Erythroblast (primary cell): ENCODE results near the gene NCL.
"Not testable (repeated sequence)": the region's sequence is repeated elsewhere in the genome, so short reads cannot be mapped to it uniquely, and the experiment has no call there.

Experiments
- DNase-seq, 2 experiments: peaks; one replicate each; lab custom pipeline; 2025; lab: John Stamatoyannopoulos, UW
- GATA1 ChIP-seq: IDR thresholded peaks from 2 replicates; pipeline ENCODE4 v1.6.1; 2011; ENCODE audit warnings: low read depth, mild to moderate bottlenecking, control low read depth, low read length, moderate library complexity
- POLR2A ChIP-seq: IDR thresholded peaks from 2 replicates; pipeline ENCODE4 v1.6.1; 2011; ENCODE audit warnings: mild to moderate bottlenecking, low read length

NCL gene

DNA sequence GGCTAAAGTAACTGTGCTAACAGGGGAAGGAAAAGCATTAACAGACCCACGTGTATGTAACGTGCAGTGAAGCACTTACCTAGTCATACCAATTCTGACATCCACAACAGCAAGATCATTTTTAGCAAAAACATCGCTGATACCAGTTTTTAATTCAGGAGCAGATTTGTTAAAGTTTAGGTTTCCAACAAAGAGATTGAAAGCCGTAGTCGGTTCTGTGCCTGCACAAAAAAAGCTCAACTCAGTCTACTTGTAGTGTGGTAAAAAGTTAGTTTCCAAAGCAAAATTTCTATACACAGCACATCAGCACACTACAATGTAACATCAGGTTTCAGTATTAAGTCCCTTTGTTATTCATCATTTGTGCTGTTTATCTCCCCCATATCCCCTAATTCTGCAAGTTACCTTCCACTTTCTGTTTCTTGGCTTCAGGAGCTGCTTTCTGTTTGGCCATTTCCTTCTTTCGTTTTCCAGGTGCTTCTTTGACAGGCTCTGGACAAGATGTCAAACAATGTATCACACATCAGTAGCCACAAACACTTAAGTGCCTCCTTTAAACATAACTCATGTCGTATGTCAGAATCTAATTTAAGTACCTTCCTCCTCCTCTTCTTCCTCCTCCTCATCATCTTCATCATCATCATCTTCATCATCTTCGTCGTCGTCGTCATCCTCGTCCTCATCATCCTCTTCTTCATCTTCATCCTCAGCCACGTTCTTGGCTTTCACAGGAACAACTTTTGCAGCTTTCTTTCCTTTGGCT lies 4.0 kb downstream of the NCL start:
- TF ChIP-seq GATA1 (no peak), POLR2A (no peak)
- no peak for DNase-seq

DNA sequence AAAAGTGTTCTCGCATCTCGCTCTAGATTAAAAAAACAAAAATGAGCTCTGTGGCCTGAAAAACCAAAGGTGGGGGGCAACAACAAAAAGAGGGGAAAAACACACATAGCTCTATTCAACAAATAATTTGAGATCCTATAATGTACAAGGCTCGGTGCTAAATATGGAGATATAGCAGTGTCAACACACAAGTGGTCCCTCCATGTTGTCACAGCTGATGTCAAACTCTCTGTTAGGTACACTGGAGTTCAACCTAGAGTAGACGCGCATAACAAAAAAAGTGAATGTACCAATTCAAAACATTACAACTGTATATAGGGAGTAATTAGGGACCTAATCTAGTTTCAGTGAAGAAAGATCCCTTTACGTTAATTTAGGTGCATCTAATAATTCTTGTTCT lies 5.9 kb downstream of the NCL start:
- TF ChIP-seq POLR2A, result no peak
- TF ChIP-seq GATA1, result no peak
- no peak for DNase-seq

DNA sequence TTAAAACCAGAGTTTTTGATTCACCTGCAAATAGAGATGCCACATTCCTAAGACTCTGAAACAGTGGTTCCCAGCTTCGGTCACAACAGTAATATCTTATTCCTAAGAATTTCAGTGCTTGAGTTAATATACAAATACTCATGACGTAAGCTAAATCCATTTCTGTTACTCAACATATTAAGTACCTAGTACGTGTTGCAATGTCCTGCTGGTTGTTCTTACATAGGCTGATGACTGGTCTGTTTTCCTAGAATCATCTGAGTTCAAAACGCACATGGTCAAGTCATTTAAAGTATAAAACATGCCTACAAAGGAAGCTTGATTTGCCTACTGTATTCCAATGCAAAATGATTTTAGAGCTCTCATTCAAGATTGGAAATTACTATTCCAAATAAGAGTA lies 7.2 kb downstream of the NCL start:
- TF ChIP-seq GATA1, result no peak
- TF ChIP-seq POLR2A, result no peak
- DNase-seq, result no peak

- TF ChIP-seq POLR2A, result no peak
- TF ChIP-seq GATA1, result no peak
- no peak for DNase-seq
Observed at GRCh38 chr2:231456295-231457004, 7.8 kb downstream of the NCL start.

DNA sequence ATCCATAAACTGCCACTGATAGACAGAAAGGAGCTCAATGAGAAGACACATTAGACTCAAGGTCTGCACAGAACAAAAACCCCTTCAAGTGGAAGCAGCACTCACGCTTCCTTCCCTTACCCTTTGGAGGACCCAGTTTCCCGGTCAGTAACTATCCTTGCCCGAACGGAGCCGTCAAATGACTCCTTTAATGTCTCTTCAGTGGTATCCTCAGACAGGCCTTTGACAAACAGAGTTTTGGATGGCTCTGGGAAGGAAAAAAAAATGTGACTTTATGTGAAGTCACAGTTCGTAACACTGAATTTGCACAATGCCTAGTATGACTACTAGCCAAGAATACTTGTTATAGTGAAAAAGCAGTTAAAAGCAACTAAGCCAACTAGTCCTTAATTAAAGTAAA lies 8.4 kb downstream of the NCL start:
- DNase-seq, result no peak
- no peak for TF ChIP-seq GATA1
- TF ChIP-seq POLR2A, result no peak

GRCh38 chr2:231455222-231455621 lies 9.1 kb downstream of the NCL start:
- DNase-seq, result no peak
- TF ChIP-seq POLR2A, result no peak
- TF ChIP-seq GATA1, result no peak

GRCh38 chr2:231454361-231454791 lies 9.9 kb downstream of the NCL start:
- TF ChIP-seq POLR2A, result no peak
- no peak for TF ChIP-seq GATA1
- no peak for DNase-seq

DNA sequence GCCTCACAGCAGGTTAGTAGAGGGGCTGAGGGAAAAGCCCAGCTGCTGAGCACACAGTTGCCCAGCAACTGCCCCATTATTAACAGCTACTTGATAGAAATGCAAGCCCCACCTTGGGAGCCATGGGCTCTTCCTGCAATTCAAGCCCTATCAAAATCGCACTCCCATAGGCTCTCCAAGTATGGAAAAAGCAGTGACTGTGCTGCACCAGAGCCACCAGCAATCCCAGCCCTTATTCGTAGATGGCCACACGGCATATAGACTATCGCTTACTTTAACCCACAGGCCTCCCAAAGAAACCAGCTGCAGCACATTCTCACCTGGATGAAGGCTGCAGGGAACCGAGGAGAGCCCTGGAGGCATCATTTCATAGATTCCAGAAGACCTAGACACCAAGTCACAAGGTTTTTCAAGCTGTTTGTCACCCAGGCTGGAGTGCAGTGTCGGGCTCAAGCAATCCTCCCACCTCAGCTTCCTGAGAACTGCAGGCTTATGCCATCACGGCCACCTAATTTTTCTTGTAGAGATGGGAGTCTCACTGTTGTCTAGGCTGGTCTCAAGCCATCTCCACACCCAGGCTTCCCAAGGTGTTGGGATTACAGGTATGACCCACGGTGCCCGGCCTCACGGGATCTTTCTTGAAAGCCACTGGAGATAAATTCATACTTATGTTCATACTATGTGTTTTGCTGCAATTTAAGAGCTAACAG lies 11.3 kb downstream of the NCL start:
- DNase-seq, result no peak
- TF ChIP-seq GATA1, result no peak
- TF ChIP-seq POLR2A, result peak; percentile 33

- TF ChIP-seq GATA1 (no peak), POLR2A (no peak)
- no peak for DNase-seq
Observed at GRCh38 chr2:231450548-231450989, 13.7 kb downstream of the NCL start.

DNA sequence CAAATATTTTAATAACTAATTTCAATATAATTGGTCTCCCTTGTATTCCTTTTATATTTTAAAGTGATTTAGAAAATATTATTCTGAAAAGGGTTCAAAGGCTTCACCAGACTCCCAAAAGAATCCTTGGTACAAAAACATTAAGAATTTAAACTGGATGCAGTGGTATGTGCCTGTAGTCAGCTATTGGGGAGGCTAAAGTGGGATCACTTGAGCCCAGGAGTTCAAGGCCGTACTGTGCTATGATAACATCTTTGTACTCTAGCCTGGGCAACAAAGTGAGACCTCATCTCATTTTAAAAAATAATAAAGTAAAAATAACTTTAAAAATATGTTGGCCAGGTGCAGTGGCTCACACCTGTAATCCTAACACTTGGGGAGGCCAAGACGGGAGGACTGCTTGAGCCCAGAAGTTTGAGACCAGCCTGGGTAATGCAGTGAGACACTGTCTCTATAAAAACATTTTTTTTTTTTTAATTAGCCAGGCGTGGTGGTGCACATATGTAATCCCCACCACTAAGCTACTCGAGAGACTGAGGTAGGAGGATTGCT lies 14.7 kb downstream of the NCL start:
- no peak for TF ChIP-seq POLR2A
- no peak for TF ChIP-seq GATA1

GRCh38 chr2:231436957-231437356 lies 27.3 kb downstream of the NCL start:
- no peak for DNase-seq
- TF ChIP-seq POLR2A (no peak), GATA1 (no peak)

More for the DNA sequence above, 14.7 kb downstream of the NCL start:
- no peak for DNase-seq

- no peak for TF ChIP-seq POLR2A
- no peak for TF ChIP-seq GATA1
- DNase-seq, result no peak
Observed at GRCh38 chr2:231433990-231434389, 30.3 kb downstream of the NCL start.

- TF ChIP-seq GATA1, result no peak
- no peak for TF ChIP-seq POLR2A
- no peak for DNase-seq
Observed at GRCh38 chr2:231431606-231432005, 32.7 kb downstream of the NCL start.

- DNase-seq, result not testable (repeated sequence)
Observed at GRCh38 chr2:231430437-231430836, 33.8 kb downstream of the NCL start.
